Smooth muscle cell of the brain vasculature (primary cell): ENCODE results near the gene CBLB.
"Not testable (repeated sequence)": the region's sequence is repeated elsewhere in the genome, so short reads cannot be mapped to it uniquely, and the experiment has no call there.

Experiments
- DNase-seq: peaks from one replicate; pipeline ENCODE4 v3.0.0-alpha.2; 2012; ENCODE audit warnings: low read depth, low spot score

CBLB gene

GRCh38 chr3:105821433-105821832 lies 47.4 kb downstream of the CBLB start:
- no peak for DNase-seq

- DNase-seq = no peak
Observed at GRCh38 chr3:105816833-105817232, 52.0 kb downstream of the CBLB start.

GRCh38 chr3:105815331-105815730 lies 53.5 kb downstream of the CBLB start:
- not testable (repeated sequence) for DNase-seq

- DNase-seq = no peak
Observed at GRCh38 chr3:105813710-105814109, 55.1 kb downstream of the CBLB start.

GRCh38 chr3:105812194-105812586 lies 56.6 kb downstream of the CBLB start:
- DNase-seq = no peak

GRCh38 chr3:105811518-105812193 lies 57.2 kb downstream of the CBLB start:
- DNase-seq = no peak

- DNase-seq = no peak
Observed at GRCh38 chr3:105809208-105809888, 59.5 kb downstream of the CBLB start.

- DNase-seq = no peak
Observed at GRCh38 chr3:105807701-105808100, 61.1 kb downstream of the CBLB start.

GRCh38 chr3:105807146-105807545 lies 61.7 kb downstream of the CBLB start:
- no peak for DNase-seq

GRCh38 chr3:105806359-105806758 lies 62.5 kb downstream of the CBLB start:
- DNase-seq = no peak

GRCh38 chr3:105805404-105805803 lies 63.4 kb downstream of the CBLB start:
- DNase-seq = no peak

GRCh38 chr3:105802118-105802706 lies 66.6 kb downstream of the CBLB start:
- no peak for DNase-seq

GRCh38 chr3:105801397-105801796 lies 67.4 kb downstream of the CBLB start:
- DNase-seq = no peak

- DNase-seq = no peak
Observed at GRCh38 chr3:105800320-105800719, 68.5 kb downstream of the CBLB start.

GRCh38 chr3:105799286-105799685 lies 69.5 kb downstream of the CBLB start:
- no peak for DNase-seq

GRCh38 chr3:105798381-105798934 lies 70.4 kb downstream of the CBLB start:
- DNase-seq = no peak

- DNase-seq = no peak
Observed at GRCh38 chr3:105793040-105793439, 75.8 kb downstream of the CBLB start.

GRCh38 chr3:105791919-105792786 lies 76.7 kb downstream of the CBLB start:
- peak; percentile 66 for DNase-seq

- DNase-seq = peak; percentile 41
Observed at GRCh38 chr3:105791131-105791530, 77.7 kb downstream of the CBLB start.

- no peak for DNase-seq
Observed at GRCh38 chr3:105790534-105790933, 78.3 kb downstream of the CBLB start.

GRCh38 chr3:105788593-105788992 lies 80.2 kb downstream of the CBLB start:
- no peak for DNase-seq

- DNase-seq = no peak
Observed at GRCh38 chr3:105787453-105787852, 81.4 kb downstream of the CBLB start.
